ENCODE measurements around the gene GNL3.
A peak's percentile ranks its signal among the peaks of the same experiment; 100 is the strongest.
"Not testable (repeated sequence)": the region's sequence is repeated elsewhere in the genome, so short reads cannot be mapped to it uniquely, and the experiment has no call there.

GNL3 gene

GRCh38 chr3:52685709-52686691 is at the start of gene GNL3, which contains the start of gene PBRM1:
Gene GNL3 (plus strand): TSS chr3:52686032. CDS start chr3:52686093, 61 bp downstream.
Gene PBRM1 (minus strand): TSS chr3:52685913.
- DNase-seq: peak; percentile 97

GRCh38 chr3:52636673-52637072 is 49.2 kb upstream of the GNL3 start:
- DNase-seq: no peak

DNA sequence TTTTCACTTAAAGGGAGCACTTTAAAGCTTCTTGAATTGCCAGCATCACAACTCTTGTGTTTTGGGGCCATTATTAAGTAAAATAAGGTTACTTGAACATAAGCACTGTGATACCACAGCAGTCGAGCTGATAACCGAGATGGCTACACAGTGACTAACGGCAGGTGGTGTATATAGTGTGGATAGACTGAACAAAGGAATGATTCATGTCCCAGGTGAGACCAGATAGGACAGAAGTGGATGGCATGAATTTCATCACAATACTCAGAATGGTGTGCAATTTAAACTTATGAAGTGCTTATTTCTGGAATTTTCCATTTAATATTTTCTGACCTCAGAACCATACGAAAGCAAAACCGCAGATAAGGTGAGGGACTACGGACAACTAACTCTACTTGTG is 40.3 kb upstream of the GNL3 start:
- no peak for DNase-seq

DNA sequence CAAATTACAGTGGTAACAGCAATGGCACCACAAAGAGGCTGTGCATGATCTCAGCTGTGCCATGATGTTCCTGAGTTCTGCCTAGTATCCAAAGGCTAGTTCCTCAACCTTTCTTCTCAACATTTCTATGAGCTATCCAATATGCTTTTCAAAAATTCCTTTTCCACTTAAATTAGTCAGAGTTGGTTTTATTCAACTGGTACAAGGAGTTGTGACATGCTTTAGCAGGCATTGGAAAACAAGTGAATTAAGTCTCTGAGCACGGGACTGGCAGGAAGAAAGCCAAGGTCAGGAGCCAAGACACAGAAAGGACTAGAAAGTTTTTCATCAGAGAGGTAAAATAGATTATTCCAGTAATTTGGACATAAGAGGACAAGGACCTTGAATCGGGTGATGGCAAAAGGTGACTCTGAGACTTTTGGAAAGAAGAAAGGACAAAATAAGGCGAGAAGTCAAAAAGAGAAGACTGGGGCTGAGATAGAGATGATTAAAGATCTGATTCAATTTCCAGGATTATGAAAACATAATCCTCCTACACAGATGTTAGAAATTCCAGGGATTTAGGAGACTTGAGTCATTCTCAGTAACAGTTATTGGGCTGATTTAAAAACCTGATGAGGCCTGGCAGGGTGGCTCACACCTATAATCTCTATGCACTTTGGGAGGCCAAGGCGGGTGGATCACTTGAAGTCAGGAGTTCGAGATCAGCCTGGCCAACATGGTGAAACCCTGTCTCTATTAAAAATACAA is 36.2 kb upstream of the GNL3 start:
- no peak for DNase-seq

- DNase-seq: no peak
Measured at GRCh38 chr3:52650439-52650838, 35.4 kb upstream of the GNL3 start.

DNA sequence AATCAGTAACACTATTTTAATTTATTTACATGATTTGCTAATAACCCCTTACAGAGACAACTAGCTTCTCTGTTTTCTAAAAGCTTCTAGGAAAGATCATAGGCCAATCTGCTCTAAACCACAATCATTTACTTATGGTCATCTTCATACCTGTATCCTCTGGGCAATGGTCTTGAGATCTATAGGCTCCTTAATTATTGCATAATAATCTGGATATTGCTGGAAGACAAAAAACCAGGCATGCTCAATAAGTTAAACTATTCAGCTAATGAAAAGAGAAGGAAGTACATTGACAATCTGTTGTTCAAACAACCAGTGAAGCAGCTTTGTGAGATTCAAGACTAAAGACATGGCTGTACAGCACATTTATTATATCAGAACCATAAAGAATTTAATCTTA is 34.2 kb upstream of the GNL3 start:
- DNase-seq: no peak

- DNase-seq: no peak
Measured at GRCh38 chr3:52655895-52656294, 29.9 kb upstream of the GNL3 start.

GRCh38 chr3:52660046-52660445 is 25.8 kb upstream of the GNL3 start:
- no peak for DNase-seq

- DNase-seq: no peak
Measured at GRCh38 chr3:52663098-52663497, 22.7 kb upstream of the GNL3 start.

GRCh38 chr3:52670621-52671521 is 15.0 kb upstream of the GNL3 start:
- peak; percentile 91 for DNase-seq

DNA sequence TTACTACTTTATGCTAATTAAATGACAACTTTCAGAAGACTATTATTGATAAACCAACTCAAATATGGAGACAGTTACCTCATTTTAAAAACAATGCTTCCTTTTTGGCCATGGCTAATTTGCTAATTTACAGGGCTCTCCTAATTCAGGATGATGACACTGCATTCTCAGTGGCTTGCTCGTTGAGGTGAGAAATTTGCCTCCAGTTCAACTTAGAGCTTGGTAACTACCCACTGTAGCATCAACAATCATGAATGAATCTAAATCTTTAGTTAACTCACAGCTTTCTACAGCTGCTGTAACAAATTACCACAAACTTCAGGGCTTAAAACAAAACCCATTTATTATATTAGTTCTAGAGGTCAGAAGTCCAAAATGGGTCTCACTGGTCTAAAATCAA is 14.2 kb upstream of the GNL3 start:
- no peak for DNase-seq

DNA sequence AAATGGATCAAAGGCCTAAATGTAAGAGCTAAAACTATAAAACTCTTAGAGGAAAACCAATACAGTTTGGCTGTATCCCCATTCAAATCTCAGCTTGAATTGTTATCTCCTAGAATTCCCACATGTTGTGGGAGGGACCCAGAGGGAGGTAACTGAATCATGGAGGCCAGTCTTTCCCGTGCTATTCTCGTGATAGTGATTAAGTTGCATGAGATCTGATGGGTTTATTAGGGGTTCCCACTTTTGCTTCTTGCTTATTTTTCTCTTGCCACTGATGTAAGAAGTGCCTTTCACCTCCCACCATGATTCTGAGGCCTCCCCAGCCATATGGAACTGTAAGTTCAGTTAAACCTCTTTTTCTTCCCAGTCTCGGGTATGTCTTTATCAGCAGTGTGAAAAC is 9.6 kb upstream of the GNL3 start:
- not testable (repeated sequence) for DNase-seq

- DNase-seq: no peak
Measured at GRCh38 chr3:52678265-52679198, 7.3 kb upstream of the GNL3 start.

DNA sequence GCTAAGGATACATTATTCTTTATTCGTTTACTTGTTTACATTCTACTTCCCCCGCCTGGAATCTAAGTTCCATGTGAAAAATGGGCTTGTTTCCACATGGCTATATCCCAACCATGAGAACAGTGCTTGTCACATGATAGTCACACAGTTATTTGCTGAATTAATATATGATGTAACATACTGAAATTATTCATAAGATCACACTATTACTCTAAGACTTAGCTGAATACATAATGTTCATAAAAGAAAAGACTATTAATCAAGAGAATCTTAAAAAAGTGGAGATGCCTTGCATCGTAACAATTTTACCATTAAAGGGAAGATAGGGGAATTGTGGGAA is 6.7 kb upstream of the GNL3 start:
- peak; percentile 39 for DNase-seq

DNA sequence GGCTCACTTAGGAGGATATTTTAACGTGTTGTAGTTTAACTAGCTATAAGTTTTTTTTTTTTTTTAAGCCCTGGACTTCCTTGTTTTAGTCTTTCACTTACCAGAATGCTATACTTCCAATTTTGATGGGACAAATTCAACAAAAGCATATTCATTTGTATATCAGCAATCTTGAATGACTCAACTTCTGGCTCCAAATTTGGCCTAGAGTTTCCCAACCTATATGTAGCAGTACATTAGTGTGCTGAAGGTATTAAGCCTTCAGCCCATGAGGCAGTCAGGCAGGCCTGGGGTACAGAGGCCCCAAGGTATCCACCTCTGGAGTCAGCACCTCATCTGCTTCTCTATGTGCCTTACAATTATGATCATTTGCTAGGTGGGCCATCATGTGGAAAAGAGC is 6.0 kb upstream of the GNL3 start:
- DNase-seq: peak; percentile 43

DNA sequence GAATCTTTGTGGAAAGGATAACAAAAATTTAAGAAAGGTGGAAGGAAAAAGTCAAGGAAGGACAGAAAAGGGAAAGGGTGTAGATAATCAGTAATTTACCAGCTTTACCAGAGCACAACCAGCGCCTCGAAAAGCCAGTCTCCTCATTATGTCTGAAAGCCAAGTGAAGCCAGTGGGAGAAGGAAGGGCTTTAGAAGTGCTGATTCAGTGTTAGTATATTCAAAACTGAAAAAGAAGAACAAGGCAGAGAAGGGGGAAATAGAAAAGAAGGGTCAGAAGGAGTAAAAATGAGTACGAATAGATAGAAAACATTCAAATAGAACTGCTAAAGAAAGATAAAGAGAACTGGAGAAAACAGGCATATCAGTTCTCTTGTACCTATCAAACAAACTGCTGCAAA is 4.2 kb upstream of the GNL3 start:
- DNase-seq: peak; percentile 66

- peak; percentile 92 for DNase-seq
Measured at GRCh38 chr3:52682016-52682415, 3.8 kb upstream of the GNL3 start.

DNA sequence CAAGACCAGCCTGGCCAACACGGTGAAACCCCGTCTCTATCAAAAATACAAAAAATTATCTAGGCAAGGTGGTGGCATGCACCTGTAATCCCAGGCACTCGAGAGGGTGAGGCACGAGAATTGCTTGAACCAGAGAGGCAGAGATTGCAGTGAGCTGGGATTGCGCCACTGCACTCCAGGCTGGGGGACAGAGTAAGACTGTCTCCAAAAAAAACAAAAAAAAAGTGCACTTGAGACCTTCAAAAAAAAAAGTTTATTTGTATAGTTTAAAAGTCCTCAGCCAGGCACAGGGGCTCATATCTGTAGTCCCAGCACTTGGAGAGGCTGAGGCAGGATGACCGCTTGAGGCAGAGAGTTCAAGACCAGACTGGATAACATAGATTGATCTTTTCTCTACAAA is 2.2 kb upstream of the GNL3 start:
- no peak for DNase-seq

DNA sequence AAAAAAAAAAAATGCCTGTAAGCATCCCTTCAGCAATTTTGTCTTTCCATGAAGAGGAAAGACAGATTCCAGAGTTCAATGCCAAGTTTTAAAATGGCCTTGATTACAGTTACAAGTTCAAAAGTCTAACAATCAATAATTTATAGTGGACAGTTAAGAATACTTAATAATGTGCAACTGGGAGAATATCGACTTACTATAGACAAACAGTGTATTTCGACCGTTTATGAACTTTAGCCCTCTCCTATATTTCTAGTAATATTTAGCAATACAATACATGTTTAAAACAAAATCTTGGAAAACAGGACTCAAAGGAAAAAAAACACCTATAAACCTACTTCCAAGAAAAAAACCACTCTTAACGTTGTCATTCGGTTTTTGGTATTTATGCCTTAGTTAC is 1.6 kb upstream of the GNL3 start:
- no peak for DNase-seq

DNA sequence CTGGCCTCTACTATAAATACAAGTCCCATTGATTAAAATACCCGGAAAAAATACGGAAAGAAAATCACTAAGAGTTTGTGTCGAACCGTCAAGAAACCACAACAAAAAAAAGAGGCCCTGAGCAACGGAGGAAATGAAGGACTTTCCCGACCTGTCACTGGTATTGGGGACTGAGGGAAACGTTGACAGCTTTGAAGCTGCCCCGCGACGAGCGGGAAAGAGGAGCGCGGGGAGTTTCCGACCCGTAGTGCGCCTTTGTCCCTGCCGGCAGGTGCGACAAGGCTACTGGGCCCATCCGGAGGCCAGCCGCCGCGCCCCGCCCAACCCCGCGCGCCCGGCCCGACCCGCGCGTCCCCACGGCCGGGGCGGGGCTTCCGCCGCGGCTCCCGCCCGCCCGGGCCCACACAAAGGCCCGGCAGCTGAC is 535 bp upstream of the GNL3 start:
- DNase-seq: peak; percentile 90

- DNase-seq: no peak
Measured at GRCh38 chr3:52688266-52688665, 2.4 kb downstream of the GNL3 start.

- DNase-seq: no peak
Measured at GRCh38 chr3:52689151-52689550, 3.3 kb downstream of the GNL3 start.
